ENCODE measurements around the gene UQCRHL.

UQCRHL gene

GRCh38 chr1:15796086-15796462 is 11.4 kb downstream of the UQCRHL start:
- no peak for DNase-seq

GRCh38 chr1:15788624-15789301 is 18.7 kb downstream of the UQCRHL start:
- DNase-seq: no peak

GRCh38 chr1:15786581-15786980 is 20.9 kb downstream of the UQCRHL start:
- DNase-seq: no peak

GRCh38 chr1:15785683-15786082 is 21.8 kb downstream of the UQCRHL start:
- DNase-seq: no peak

GRCh38 chr1:15777909-15778707 is 29.3 kb downstream of the UQCRHL start:
- DNase-seq: no peak

GRCh38 chr1:15775706-15776105 is 31.7 kb downstream of the UQCRHL start:
- no peak for DNase-seq

- DNase-seq: no peak
These were observed 35.5 kb downstream of the UQCRHL start for GRCh38 chr1:15771836-15772515.

GRCh38 chr1:15770313-15770962 is 37.0 kb downstream of the UQCRHL start:
- no peak for DNase-seq

- DNase-seq: no peak
These were observed 39.1 kb downstream of the UQCRHL start for GRCh38 chr1:15768388-15768787.

- DNase-seq: no peak
These were observed 39.5 kb downstream of the UQCRHL start for GRCh38 chr1:15767941-15768340.

- DNase-seq: no peak
These were observed 41.8 kb downstream of the UQCRHL start for GRCh38 chr1:15765495-15766194.

- DNase-seq: no peak
These were observed 42.6 kb downstream of the UQCRHL start for GRCh38 chr1:15764890-15765289.

GRCh38 chr1:15764269-15764764 is 43.1 kb downstream of the UQCRHL start:
- no peak for DNase-seq

GRCh38 chr1:15762546-15762945 is 44.9 kb downstream of the UQCRHL start:
- no peak for DNase-seq

GRCh38 chr1:15761366-15762128 is 45.9 kb downstream of the UQCRHL start:
- DNase-seq: no peak

- no peak for DNase-seq
These were observed 46.8 kb downstream of the UQCRHL start for GRCh38 chr1:15760520-15761211.

GRCh38 chr1:15758953-15759661 is 48.3 kb downstream of the UQCRHL start:
- no peak for DNase-seq

GRCh38 chr1:15758343-15758931 is 49.0 kb downstream of the UQCRHL start, which contains the start of gene FBLIM1:
FBLIM1 (plus strand) TSS chr1:15758795; CDS start chr1:15764984, 6,189 bp downstream.
- no peak for DNase-seq

GRCh38 chr1:15757575-15758342 is 49.7 kb downstream of the UQCRHL start:
- no peak for DNase-seq

Data from NCI-H1436 (cell line).